Chondrocyte (in vitro differentiated cells): ENCODE measurements around the gene GNB2. TPM values are rescaled to one million over a fixed set of nuclear protein-coding genes. Genes with fewer than 3 reads are reported as not detected.
A peak's percentile ranks its signal among the peaks of the same experiment; 100 is the strongest.
"Not testable (repeated sequence)": the region's sequence is repeated elsewhere in the genome, so short reads cannot be mapped to it uniquely, and the experiment has no call there.

Source experiments
- DNase-seq: peaks from one replicate; pipeline ENCODE4 v3.0.0; 2021; ENCODE audit warnings: mixed read lengths, low spot score
- H3K27ac Mint-ChIP-seq: one replicate; pipeline ENCODE4 v1.8.0; 2021; ENCODE audit warnings: mild to moderate bottlenecking, moderate library complexity, mixed read lengths; ENCODE audit not compliant: unreplicated experiment
- H3K27me3 Mint-ChIP-seq: 2 replicates; pipeline ENCODE4 v1.8.0; 2021; ENCODE audit warnings: low read depth, mixed read lengths
- H3K36me3 Mint-ChIP-seq: 2 replicates; pipeline ENCODE4 v1.8.0; 2021; ENCODE audit warnings: low read depth, mixed read lengths
- H3K4me1 Mint-ChIP-seq: 2 replicates; pipeline ENCODE4 v1.8.0; 2021; ENCODE audit warnings: low read depth, mild to moderate bottlenecking, mixed read lengths
- H3K4me3 Mint-ChIP-seq: one replicate; pipeline ENCODE4 v1.8.0; 2021; ENCODE audit warnings: mild to moderate bottlenecking, moderate library complexity, mixed read lengths; ENCODE audit not compliant: unreplicated experiment
- H3K9me3 Mint-ChIP-seq: 2 replicates; pipeline ENCODE4 v1.8.0; 2021; ENCODE audit warnings: low read depth, mixed read lengths
- total RNA-seq: library from RNA; stranded (reverse); gene quantifications from 3 replicates; pipeline ENCODE4 v1.2.1, GENCODE V29; 2021
- TF ChIP-seq, protein P1 (sequence below): fragments of 200-600 bp; sonication (generic); IDR thresholded peaks from 2 replicates; pipeline ENCODE4 v1.5.0; 2021; ENCODE audit warnings: antibody characterized with exemption, mild to moderate bottlenecking, moderate library complexity

Gene GNB2
- total RNA-seq, 1 donor from 2014 or later, result 202 TPM

DNA sequence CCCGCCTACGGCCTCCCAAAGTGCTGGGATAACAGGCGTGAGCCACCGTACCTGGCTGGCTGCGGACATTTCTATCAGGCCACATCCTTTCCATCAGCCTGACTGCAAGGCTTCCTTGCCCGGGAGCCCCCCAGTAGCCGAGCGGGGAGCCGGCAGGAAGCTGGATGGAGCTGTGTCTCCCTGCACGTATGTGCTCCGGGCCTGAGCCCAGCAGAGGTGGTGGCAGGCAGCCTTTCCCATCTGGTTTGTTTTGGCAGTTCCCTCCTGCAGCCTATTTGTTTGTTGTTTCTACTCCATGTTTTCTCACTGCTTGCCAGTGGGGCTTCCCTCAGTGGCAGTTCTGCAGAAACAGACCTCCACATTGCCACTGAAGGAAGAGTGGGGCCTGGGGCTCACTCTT lies 37.8 kb downstream of the GNB2 start:
- no peak overlapping the region for H3K4me3 Mint-ChIP-seq
- no peaks in the 10 kb centered on the region for H3K9me3 Mint-ChIP-seq
- peaks cover 11% of the 10 kb centered on the region for H3K4me1 Mint-ChIP-seq
- no peak overlapping the region for H3K27ac Mint-ChIP-seq
- DNase-seq, result no peak
- H3K27me3 Mint-ChIP-seq, result no peaks in the 10 kb centered on the region
- TF ChIP-seq, protein P1, sequence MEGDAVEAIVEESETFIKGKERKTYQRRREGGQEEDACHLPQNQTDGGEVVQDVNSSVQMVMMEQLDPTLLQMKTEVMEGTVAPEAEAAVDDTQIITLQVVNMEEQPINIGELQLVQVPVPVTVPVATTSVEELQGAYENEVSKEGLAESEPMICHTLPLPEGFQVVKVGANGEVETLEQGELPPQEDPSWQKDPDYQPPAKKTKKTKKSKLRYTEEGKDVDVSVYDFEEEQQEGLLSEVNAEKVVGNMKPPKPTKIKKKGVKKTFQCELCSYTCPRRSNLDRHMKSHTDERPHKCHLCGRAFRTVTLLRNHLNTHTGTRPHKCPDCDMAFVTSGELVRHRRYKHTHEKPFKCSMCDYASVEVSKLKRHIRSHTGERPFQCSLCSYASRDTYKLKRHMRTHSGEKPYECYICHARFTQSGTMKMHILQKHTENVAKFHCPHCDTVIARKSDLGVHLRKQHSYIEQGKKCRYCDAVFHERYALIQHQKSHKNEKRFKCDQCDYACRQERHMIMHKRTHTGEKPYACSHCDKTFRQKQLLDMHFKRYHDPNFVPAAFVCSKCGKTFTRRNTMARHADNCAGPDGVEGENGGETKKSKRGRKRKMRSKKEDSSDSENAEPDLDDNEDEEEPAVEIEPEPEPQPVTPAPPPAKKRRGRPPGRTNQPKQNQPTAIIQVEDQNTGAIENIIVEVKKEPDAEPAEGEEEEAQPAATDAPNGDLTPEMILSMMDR, result no peak
- peaks cover 1% of the 10 kb centered on the region for H3K36me3 Mint-ChIP-seq

DNA sequence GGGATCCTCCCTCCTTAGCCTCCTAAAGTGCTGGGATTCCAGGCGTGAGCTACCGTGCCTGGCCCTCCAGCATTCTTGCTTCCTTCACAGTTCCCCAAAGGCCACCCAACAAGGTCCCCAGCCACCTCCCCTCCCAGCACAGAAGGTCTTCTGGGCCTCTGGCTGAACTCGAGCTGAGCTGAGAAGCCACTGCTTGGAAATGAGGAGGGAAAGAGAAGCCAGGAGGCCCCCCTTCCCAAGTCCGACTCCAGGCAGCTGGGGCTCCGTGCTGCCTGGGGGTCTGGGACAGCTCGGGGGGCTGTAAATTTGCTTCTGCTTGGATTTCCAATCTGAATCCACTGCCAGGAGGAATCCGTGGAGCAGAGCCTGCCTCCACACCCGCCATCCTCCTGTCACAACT lies 41.2 kb downstream of the GNB2 start:
- no peak overlapping the region for H3K4me3 Mint-ChIP-seq
- H3K4me1 Mint-ChIP-seq, result no peaks in the 10 kb centered on the region
- DNase-seq, result no peak
- peaks cover 14% of the 10 kb centered on the region for H3K9me3 Mint-ChIP-seq
- H3K27me3 Mint-ChIP-seq, result peaks cover 7% of the 10 kb centered on the region
- H3K36me3 Mint-ChIP-seq, result peaks cover 7% of the 10 kb centered on the region
- TF ChIP-seq, protein P1, result no peak
- H3K27ac Mint-ChIP-seq, result no peak overlapping the region

DNA sequence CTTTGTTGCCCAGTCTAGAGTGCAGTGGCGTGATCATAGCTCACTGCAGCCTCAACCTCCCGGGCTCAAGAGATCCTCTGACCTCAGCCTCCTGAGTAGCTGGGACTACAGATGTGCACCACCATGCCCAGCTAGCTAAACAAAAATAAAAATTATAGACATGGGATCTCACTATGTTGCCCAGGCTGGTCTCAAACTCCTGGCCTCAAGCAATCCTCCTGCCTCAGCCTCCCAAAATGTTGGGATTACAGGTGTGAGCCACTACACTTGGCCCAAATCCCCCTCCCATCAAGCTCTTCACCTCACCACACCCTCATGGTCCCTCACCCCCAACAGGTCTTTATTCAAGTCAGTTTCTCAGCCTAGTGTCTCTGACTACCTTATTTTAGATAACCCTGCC lies 43.5 kb downstream of the GNB2 start:
- not testable (repeated sequence) for H3K4me3 Mint-ChIP-seq, H3K27ac Mint-ChIP-seq, H3K36me3 Mint-ChIP-seq, DNase-seq, H3K4me1 Mint-ChIP-seq
- Mint-ChIP-seq H3K27me3 (peaks cover 21% of the 10 kb centered on the region), H3K9me3 (peaks cover 14% of the 10 kb centered on the region)

DNA sequence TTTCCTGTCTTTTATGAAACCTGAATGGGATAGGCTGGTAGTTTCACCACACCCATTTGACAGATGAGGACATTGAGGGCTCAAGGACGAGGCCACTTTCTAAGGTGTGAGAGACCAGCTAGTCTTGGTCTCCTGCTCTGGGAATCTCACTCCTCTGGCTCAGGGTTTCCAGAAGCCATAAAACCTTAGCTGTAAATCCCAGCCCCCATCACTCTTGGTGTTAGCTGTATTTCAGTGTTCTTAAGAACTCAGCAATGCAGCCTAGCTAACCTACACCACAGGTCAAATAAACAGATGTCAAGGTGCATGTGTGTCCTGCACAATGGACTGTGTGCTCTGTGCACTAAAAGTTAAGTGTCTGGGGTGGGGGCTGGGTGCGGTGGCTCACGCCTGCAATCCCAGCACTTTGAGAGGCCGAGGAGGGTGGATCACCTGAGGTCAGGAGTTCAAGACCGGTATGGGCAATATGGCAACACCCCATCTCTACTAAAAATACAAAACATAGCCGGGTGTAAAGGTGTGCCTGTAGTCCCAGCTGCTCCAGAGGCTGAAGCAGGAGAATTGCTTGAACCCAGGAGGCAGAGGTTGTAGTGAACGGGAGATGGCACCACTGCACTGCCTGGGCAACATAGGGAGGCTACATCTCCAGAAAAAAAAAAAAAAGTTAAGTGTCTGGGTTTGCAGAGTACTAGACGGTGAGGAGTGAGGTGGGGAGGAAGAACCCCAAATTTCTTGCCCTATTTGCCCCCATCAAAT lies 46.2 kb downstream of the GNB2 start:
- H3K36me3 Mint-ChIP-seq, result peaks cover 8% of the 10 kb centered on the region
- peaks cover 3% of the 10 kb centered on the region for H3K4me1 Mint-ChIP-seq
- DNase-seq, result no peak
- no peak overlapping the region for H3K4me3 Mint-ChIP-seq
- TF ChIP-seq, protein P1, result peak; percentile 67
- H3K27ac Mint-ChIP-seq, result no peak overlapping the region
- peaks cover 28% of the 10 kb centered on the region for H3K27me3 Mint-ChIP-seq
- H3K9me3 Mint-ChIP-seq, result peaks cover 14% of the 10 kb centered on the region

DNA sequence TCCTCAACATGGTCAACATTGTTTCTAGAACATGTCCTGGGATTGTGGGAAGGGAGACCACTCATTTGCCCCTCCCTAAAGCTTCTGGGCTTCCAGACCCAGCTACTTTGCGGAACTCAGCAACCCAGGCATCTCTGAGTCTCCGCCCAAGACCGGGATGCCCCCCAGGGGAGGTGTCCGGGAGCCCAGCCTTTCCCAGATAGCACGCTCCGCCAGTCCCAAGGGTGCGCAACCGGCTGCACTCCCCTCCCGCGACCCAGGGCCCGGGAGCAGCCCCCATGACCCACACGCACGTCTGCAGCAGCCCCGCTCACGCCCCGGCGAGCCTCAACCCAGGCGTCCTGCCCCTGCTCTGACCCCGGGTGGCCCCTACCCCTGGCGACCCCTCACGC lies 46.7 kb downstream of the GNB2 start, which contains the start of gene EPO:
Gene EPO (plus strand): TSS at position 190 of the 392 bp plus-strand sequence. CDS start 513 bp downstream, outside the sequence.
- Mint-ChIP-seq H3K4me1 (peaks cover 6% of the 10 kb centered on the region), H3K4me3 (peak within 1 kb of the TSS; percentile 16), H3K9me3 (peaks cover 14% of the 10 kb centered on the region), H3K36me3 (peaks cover 8% of the 10 kb centered on the region), H3K27ac (no peak within 1 kb of the TSS), H3K27me3 (peaks cover 28% of the 10 kb centered on the region)
- TF ChIP-seq, protein P1, result no peak
- DNase-seq, result no peak
